Activated CD8-positive, alpha-beta T cell treated with anti-CD3 and anti-CD28 coated beads, Interleukin-2, amount 10 ng/mL, durations not matched to agents 7 days and 5 days (primary cell): Measurements from ENCODE around the gene USP36. TPM values are rescaled to one million over a fixed set of nuclear protein-coding genes. Genes with fewer than 3 reads are reported as not detected.

ENCODE experiments used
- ATAC-seq: fragments of 150-1000 bp; cut with Tn5 transposase; one replicate; pipeline ENCODE4 v1.10.0; 2021; ENCODE audit warnings: moderate library complexity
- CTCF ChIA-PET: fragments of 350-600 bp; sonication (Branson Sonifier 250); formaldehyde crosslinking; loops from one replicate; lab custom pipeline; 2021; ENCODE audit warnings: antibody characterized with exemption; lab: Charles Lee
- POLR2A ChIA-PET: fragments of 350-600 bp; sonication (Branson Sonifier 250); formaldehyde crosslinking; loops from one replicate; lab custom pipeline; 2021; ENCODE audit warnings: antibody characterized with exemption; lab: Charles Lee
- DNase-seq: peaks from one replicate; pipeline ENCODE4 v3.0.0-alpha.2; 2020
- H3K27ac Mint-ChIP-seq: one replicate; pipeline ENCODE4 v1.8.0; 2021; ENCODE audit warnings: mild to moderate bottlenecking, mixed read lengths
- H3K27me3 Mint-ChIP-seq: one replicate; pipeline ENCODE4 v1.8.0; 2021; ENCODE audit warnings: low read depth, mixed read lengths
- H3K36me3 Mint-ChIP-seq: one replicate; pipeline ENCODE4 v1.8.0; 2021; ENCODE audit warnings: low read depth, mixed read lengths
- H3K4me1 Mint-ChIP-seq: one replicate; pipeline ENCODE4 v1.8.0; 2021; ENCODE audit warnings: low read depth, mixed read lengths
- H3K4me3 Mint-ChIP-seq: one replicate; pipeline ENCODE4 v1.8.0; 2021; ENCODE audit warnings: mild to moderate bottlenecking, mixed read lengths
- H3K9me3 Mint-ChIP-seq: one replicate; pipeline ENCODE4 v1.8.0; 2022; ENCODE audit warnings: mixed read lengths; ENCODE audit not compliant: insufficient read depth
- total RNA-seq, 2 experiments: library from RNA; stranded (reverse); gene quantifications; one replicate each; pipeline ENCODE4 v1.2.3, GENCODE V29; 2021

Gene USP36
- total RNA-seq, 2 experiments from 2014 or later, result 67.5 TPM

DNA sequence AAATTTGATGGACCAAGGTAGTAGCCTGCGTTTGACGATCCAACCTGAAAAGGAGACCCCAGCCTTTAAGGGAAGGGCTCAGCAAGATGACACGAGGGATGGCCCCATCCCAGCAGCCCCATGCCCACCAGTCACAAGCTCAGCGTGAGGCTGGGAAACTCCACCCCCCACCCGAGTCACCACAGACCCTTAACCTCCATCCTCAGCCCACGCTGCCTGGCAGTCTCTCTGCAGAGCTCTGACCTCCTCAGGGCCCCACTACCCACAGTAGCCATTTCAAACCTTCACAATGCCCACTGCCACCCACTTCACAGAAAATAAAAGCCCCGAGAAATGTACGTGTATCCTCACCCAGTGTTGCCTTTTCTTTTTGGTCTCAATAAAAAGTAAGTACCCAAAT, 18.7 kb downstream of the USP36 start:
- ATAC-seq (no peak), DNase-seq (no peak)
- H3K4me1 Mint-ChIP-seq, result peaks cover 63% of the 10 kb centered on the region
- no peaks in the 10 kb centered on the region for H3K9me3 Mint-ChIP-seq
- peak overlapping the region; percentile 65 for H3K27ac Mint-ChIP-seq
- H3K36me3 Mint-ChIP-seq, result peaks cover 79% of the 10 kb centered on the region
- no peaks in the 10 kb centered on the region for H3K27me3 Mint-ChIP-seq
- ChIA-PET POLR2A (interaction anchor here (1.3 kb wide), 1 partner anchor 15 kb away, joined by 3 read pairs; no protein-coding TSS in a partner anchor), CTCF (no interaction called here)
- no peak overlapping the region for H3K4me3 Mint-ChIP-seq

DNA sequence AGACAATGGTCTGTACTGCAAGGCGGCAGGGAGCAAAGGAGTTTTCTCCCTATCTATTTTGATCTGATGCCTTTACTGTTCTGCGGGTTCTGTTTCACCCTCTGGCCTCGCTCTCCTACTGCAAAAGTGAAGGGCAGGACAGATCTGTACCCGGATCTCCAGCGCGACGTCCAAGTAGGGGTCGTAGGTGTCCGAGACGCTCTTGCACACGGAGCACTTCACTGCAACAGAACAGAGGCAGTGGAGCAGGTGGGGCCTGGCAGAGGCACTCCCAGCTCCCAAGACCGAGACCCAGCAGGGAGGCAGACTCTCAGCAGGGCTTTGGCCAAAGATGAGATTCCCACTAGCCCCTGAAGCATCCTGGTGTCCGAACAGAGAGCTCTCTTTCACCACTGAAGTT, 19.8 kb downstream of the USP36 start:
- ChIA-PET CTCF (interaction anchor here (3.3 kb wide), 1 partner anchor 23 kb away, joined by 19 read pairs; no protein-coding TSS in a partner anchor), POLR2A (no interaction called here)
- Mint-ChIP-seq H3K36me3 (peaks cover 78% of the 10 kb centered on the region), H3K9me3 (no peaks in the 10 kb centered on the region), H3K4me1 (peaks cover 68% of the 10 kb centered on the region), H3K27ac (peak overlapping the region; percentile 62), H3K27me3 (no peaks in the 10 kb centered on the region), H3K4me3 (no peak overlapping the region)
- no peak for DNase-seq
- ATAC-seq, result no peak

DNA sequence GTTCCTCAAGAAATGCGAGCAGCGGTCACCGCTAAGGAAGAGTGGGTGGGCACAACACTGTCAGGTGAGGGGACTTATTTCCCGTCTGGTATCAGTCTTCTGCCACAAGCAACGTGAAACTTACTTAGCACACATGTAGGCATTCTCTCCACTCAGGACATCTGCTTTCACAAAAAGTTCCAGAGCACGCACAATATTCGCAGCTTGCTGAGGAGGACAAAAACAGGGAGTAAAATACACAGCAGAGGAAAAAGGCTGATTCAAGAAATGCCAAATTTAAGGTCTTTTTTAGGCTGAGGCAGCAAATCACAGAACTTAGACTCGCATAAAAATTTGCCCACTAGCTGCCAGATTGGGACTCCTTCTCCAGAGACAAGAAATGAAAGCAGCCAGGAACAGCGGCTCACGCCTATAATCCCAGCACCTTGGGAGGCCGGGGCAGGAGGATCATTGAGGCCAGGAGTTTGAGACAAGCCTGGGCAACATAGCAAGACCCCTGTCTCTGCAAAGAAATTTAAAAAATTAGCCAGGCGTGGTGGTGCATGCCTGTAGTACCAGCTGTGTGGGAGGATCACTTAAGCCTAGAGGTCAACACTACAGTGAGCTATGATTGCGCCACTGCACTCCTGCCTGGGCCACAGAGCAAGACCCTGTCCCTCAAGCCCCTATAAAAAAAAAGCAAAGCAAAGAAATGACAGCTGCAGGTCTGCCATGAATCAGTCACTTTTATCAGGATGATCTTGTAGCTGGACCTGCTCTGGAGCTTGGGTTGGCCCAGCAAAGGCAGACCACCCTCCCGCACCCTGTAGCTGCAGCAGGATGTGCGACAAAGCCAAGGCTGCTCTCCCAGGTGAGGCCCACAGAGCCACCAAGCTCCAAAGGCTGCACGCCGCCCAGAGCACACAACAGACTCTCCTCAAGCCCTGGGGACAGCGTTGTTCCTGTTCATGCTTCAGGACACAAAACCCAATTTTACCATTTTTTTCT, 20.5 kb downstream of the USP36 start:
- H3K27ac Mint-ChIP-seq, result peak overlapping the region; percentile 90
- H3K4me1 Mint-ChIP-seq, result peaks cover 73% of the 10 kb centered on the region
- peaks cover 77% of the 10 kb centered on the region for H3K36me3 Mint-ChIP-seq
- CTCF ChIA-PET, result interaction anchor here (1.1 to 3.3 kb wide), 9 partner anchors 8 to 131 kb away, joined by 3 to 19 read pairs (median 5); no protein-coding TSS in a partner anchor
- ATAC-seq (no peak), DNase-seq (no peak)
- H3K27me3 Mint-ChIP-seq, result no peaks in the 10 kb centered on the region
- peak overlapping the region; percentile 58 for H3K4me3 Mint-ChIP-seq
- H3K9me3 Mint-ChIP-seq, result no peaks in the 10 kb centered on the region
- POLR2A ChIA-PET, result interaction anchor here (1.1 to 2.8 kb wide), 4 partner anchors 18 to 40 kb away, joined by 4 to 18 read pairs (median 7); partner anchors contain the start of gene CYTH1

DNA sequence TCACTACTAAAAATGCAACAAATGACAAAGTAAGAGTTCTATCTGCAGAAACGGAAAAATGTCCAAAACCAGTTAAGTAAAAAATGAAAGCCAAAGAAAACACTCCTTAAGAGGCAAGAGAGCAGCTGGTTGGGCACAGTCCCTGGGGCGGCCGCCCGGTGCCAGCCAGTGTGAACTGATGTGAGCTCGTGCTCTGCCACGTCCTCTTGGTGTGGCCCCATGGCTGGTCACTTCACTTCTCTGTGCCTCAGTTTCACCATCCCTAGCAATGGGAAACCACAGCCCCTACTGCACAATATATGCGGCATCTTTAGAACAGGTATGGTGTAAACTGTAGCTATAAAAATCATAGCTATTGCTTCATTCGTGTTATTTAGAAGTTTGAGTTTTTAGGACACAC, 21.2 kb downstream of the USP36 start:
- Mint-ChIP-seq H3K27ac (peak overlapping the region; percentile 90), H3K36me3 (peaks cover 73% of the 10 kb centered on the region), H3K27me3 (no peaks in the 10 kb centered on the region), H3K4me3 (peak overlapping the region; percentile 58), H3K9me3 (no peaks in the 10 kb centered on the region), H3K4me1 (peaks cover 68% of the 10 kb centered on the region)
- CTCF ChIA-PET, result interaction anchor here (1.0 to 3.3 kb wide), 12 partner anchors 9 to 131 kb away, joined by 3 to 19 read pairs (median 5); no protein-coding TSS in a partner anchor
- POLR2A ChIA-PET, result interaction anchor here (0.7 to 2.8 kb wide), 9 partner anchors 9 to 84 kb away, joined by 3 to 18 read pairs (median 4); partner anchors contain the start of genes CYTH1 and USP36
- no peak for DNase-seq
- ATAC-seq, result no peak

DNA sequence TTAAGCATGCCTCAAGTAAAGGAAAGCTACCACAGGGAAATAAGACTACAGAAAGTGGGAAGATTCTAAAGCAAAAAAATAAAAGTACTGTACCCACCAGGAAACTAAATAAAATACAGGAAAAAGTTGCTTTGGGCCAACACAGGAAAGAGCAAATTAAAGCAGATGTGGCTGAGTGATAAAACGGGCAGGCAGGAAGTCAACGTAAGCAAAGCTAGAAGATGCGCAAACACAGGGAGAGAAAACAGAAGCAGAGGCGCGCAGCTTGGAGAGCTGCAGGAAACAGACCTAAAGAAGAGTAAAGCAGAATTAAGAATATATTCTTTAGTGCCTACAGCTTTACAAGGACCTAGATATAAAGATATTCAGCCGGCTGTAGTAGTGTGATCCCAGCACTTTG, 21.7 kb downstream of the USP36 start:
- POLR2A ChIA-PET, result interaction anchor here (0.5 to 2.8 kb wide), 10 partner anchors 9 to 149 kb away, joined by 3 to 18 read pairs (median 4); partner anchors contain the start of genes CYTH1 and USP36
- peaks cover 74% of the 10 kb centered on the region for H3K36me3 Mint-ChIP-seq
- ATAC-seq, result peak; percentile 58

DNA sequence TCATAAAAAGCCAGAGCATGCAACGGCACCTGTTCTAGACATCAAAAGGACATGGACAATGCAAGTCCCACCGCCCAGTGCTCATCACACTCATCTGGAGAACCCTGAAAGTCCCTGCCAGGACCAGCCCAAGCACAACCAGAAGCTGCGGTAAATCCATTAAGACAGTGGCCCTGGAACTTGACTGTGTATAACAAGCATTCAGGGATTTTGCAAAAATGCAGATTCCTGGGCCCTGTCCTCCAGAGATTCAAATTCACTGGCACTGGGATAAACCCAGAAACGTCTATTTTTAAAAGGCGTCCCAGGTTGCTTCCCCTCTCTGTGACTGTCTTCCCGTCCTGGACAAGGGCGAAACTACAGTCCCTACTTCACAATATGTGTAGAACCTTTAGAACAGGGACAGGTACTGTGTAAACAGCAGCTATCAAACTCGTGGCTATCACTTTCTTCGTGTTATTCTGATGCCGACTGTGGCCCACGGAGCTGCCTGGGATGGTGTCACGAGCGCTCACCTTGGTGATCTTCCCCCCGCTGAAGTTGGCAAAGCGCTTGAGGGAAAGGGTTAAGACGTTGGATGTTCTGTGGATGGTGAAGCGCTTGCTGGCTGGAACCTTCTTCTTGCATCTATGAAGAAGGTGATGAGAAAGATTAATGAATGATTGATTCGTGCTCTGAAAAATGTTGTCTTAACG, 22.3 kb downstream of the USP36 start:
- ATAC-seq (no peak), DNase-seq (no peak)
- H3K4me3 Mint-ChIP-seq, result peak overlapping the region; percentile 58
- H3K4me1 Mint-ChIP-seq, result peaks cover 64% of the 10 kb centered on the region
- H3K27me3 Mint-ChIP-seq, result no peaks in the 10 kb centered on the region
- ChIA-PET POLR2A (interaction anchor here (0.5 to 2.8 kb wide), 9 partner anchors 10 to 150 kb away, joined by 3 to 18 read pairs (median 4); partner anchors contain the start of genes CYTH1 and USP36), CTCF (interaction anchor here (1.0 to 3.3 kb wide), 11 partner anchors 10 to 109 kb away, joined by 3 to 19 read pairs (median 5); no protein-coding TSS in a partner anchor)
- H3K36me3 Mint-ChIP-seq, result peaks cover 74% of the 10 kb centered on the region
- H3K9me3 Mint-ChIP-seq, result no peaks in the 10 kb centered on the region
- peak overlapping the region; percentile 90 for H3K27ac Mint-ChIP-seq

More for the DNA sequence above, 21.7 kb downstream of the USP36 start:
- CTCF ChIA-PET, result interaction anchor here (1.0 to 3.3 kb wide), 12 partner anchors 9 to 130 kb away, joined by 3 to 19 read pairs (median 5); no protein-coding TSS in a partner anchor
- H3K4me3 Mint-ChIP-seq, result peak overlapping the region; percentile 58
- DNase-seq, result peak; percentile 78
- H3K27ac Mint-ChIP-seq, result peak overlapping the region; percentile 90
- peaks cover 65% of the 10 kb centered on the region for H3K4me1 Mint-ChIP-seq
- H3K9me3 Mint-ChIP-seq, result no peaks in the 10 kb centered on the region
- H3K27me3 Mint-ChIP-seq, result no peaks in the 10 kb centered on the region

DNA sequence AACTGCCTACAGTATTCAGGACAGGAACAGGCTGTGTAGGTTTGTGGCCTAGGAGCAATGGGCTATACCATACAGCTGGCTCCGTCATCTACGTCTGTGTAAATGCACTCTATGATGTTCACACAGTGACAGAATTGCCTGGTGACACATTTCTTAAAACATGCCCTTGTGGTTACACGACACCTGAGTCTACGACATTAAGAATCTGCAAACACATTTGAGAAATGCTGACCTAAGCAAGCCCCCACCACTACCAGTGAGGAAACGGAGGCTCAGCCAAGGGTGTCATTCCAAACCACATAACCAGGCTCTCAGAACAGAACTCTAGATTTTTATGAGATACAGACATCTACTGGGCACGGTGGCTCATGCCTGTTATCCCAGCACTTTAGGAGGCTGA, 23.5 kb downstream of the USP36 start:
- H3K36me3 Mint-ChIP-seq, result peaks cover 72% of the 10 kb centered on the region
- H3K9me3 Mint-ChIP-seq, result no peaks in the 10 kb centered on the region
- ChIA-PET POLR2A (interaction anchor here (0.6 to 1.4 kb wide), 2 partner anchors 13 to 338 kb away, joined by 4 read pairs; no protein-coding TSS in a partner anchor), CTCF (no interaction called here)
- H3K4me3 Mint-ChIP-seq, result peak overlapping the region; percentile 15
- DNase-seq (peak; percentile 81), ATAC-seq (peak; percentile 85)
- no peaks in the 10 kb centered on the region for H3K27me3 Mint-ChIP-seq
- peaks cover 54% of the 10 kb centered on the region for H3K4me1 Mint-ChIP-seq
- H3K27ac Mint-ChIP-seq, result peak overlapping the region; percentile 90

DNA sequence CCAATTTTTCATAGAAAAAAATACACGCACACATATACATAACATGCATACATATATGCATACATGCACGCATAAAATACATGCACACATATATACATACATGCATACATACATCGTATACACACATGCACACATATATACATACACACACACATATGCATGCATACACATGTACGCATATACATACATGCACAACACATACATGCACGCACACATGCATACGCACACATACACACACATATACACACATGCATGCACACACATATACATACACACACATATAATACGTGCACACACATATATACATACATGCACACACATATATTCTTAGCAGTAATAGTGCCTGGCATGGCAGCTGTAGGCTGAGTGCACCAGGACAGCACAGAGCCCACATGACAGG, 24.9 kb downstream of the USP36 start:
- no peak for ATAC-seq
- no peaks in the 10 kb centered on the region for H3K9me3 Mint-ChIP-seq
- CTCF ChIA-PET, result no interaction called here
- POLR2A ChIA-PET, result interaction anchor here (1.4 kb wide), 1 partner anchor 11 kb away, joined by 4 read pairs; no protein-coding TSS in a partner anchor
- peaks cover 46% of the 10 kb centered on the region for H3K4me1 Mint-ChIP-seq
- DNase-seq, result no peak
- H3K4me3 Mint-ChIP-seq, result no peak overlapping the region
- peak overlapping the region; percentile 30 for H3K27ac Mint-ChIP-seq
- H3K27me3 Mint-ChIP-seq, result no peaks in the 10 kb centered on the region
- H3K36me3 Mint-ChIP-seq, result peaks cover 72% of the 10 kb centered on the region

DNA sequence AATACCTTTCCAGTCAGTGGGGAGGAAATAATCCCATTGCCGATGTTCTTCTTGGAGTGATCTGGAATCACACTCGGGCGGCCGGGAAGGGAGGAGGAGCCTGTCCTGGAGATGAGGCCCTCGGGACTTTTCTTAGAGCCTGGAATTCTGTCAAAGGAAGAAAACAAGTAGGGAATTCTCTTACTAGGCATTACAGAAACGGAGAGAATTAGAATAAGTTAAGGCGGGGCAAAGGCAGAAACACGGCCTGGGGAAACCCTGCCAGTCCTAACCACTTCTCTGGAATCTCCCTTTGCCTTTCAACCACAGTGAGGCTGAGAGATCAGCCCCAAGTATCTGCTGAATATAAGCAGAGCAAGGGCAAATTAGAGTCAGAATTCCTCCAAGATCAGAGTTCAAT, 27.8 kb downstream of the USP36 start:
- H3K27ac Mint-ChIP-seq, result peak overlapping the region; percentile 52
- no peaks in the 10 kb centered on the region for H3K27me3 Mint-ChIP-seq
- peaks cover 22% of the 10 kb centered on the region for H3K4me1 Mint-ChIP-seq
- no peaks in the 10 kb centered on the region for H3K9me3 Mint-ChIP-seq
- peaks cover 69% of the 10 kb centered on the region for H3K36me3 Mint-ChIP-seq
- no peak for ATAC-seq
- no peak overlapping the region for H3K4me3 Mint-ChIP-seq
- ChIA-PET POLR2A (no interaction called here), CTCF (interaction anchor here (0.9 kb wide), 1 partner anchor 14 kb away, joined by 3 read pairs; no protein-coding TSS in a partner anchor)
- no peak for DNase-seq

DNA sequence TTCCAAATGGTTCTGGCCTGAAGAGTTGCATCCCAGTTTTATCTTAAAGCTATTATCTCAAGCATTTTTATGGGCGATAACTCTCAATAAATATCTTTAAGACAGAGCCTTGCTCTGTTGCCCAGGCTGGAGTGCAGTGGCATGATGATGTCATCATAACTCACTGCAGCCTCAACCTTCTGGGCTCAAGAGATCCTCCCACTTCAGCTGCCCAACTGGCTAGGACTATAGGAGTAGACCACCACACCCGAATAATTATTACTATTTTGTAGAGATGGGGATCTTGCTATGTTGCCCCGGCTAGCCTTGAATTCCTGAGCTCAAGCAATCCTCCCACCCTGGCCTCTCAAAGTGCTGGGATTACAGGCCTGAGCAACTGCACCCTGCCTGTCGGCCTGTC, 32.5 kb downstream of the USP36 start:
- peaks cover 37% of the 10 kb centered on the region for H3K4me1 Mint-ChIP-seq
- CTCF ChIA-PET, result interaction anchor here (0.8 kb wide), 1 partner anchor 9 kb away, joined by 5 read pairs; no protein-coding TSS in a partner anchor

DNA sequence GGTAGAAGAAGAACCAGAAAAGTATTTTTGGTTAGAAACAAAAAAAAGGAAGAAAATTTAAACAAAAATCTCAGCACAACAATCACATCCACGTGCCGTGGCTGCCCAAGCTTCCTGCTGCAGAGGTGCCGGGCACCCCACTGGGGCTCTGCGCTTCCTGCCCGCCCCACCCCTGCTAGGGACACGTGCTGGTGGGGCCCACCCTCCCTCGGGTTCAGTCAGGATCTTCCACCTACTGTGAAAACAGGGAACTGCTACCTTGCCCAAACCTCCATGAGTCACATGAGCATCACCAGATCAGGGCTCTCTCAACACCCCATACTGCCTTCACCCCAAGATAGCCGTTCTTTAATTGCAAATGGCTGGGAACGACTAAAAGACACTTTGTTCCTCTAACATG, 34.2 kb downstream of the USP36 start:
- Mint-ChIP-seq H3K36me3 (peaks cover 80% of the 10 kb centered on the region), H3K9me3 (no peaks in the 10 kb centered on the region), H3K27ac (peak overlapping the region; percentile 79), H3K4me3 (no peak overlapping the region), H3K27me3 (no peaks in the 10 kb centered on the region), H3K4me1 (peaks cover 49% of the 10 kb centered on the region)
- ATAC-seq (peak; percentile 17), DNase-seq (peak; percentile 59)
- ChIA-PET CTCF (no interaction called here), POLR2A (interaction anchor here (1.1 kb wide), 1 partner anchor 26 kb away, joined by 3 read pairs; no protein-coding TSS in a partner anchor)

More for the DNA sequence above, 32.5 kb downstream of the USP36 start:
- Mint-ChIP-seq H3K27me3 (no peaks in the 10 kb centered on the region), H3K36me3 (peaks cover 79% of the 10 kb centered on the region), H3K9me3 (no peaks in the 10 kb centered on the region), H3K4me3 (no peak overlapping the region), H3K27ac (peak overlapping the region; percentile 20)
- ATAC-seq (no peak), DNase-seq (no peak)
- POLR2A ChIA-PET, result no interaction called here
